SK-N-SH (cell line): ENCODE measurements around the gene CYP26C1. TPM values are rescaled to one million over a fixed set of nuclear protein-coding genes. Genes with fewer than 3 reads are reported as not detected.

Source experiments
- CTCF ChIA-PET: fragments of 300-600, 350-600 bp; formaldehyde crosslinking; extraction: SDS; loops from one replicate; lab custom pipeline; 2021; lab: Yijun Ruan, JAX
- POLR2A ChIA-PET: fragments of 350-600 bp; sonication (Branson Sonifier 250); formaldehyde crosslinking; extraction: SDS; loops from one replicate; lab custom pipeline; 2020; ENCODE audit warnings: antibody characterized with exemption, inconsistent platforms; lab: Yijun Ruan, JAX
- DNase-seq: peaks from one replicate; pipeline ENCODE4 v3.0.0; 2012
- H2AFZ ChIP-seq: fragments of 200-600 bp; sonication (generic); 2 replicates; pipeline ENCODE4 v1.8.1; 2016; ENCODE audit warnings: antibody characterized with exemption, mild to moderate bottlenecking, low read depth
- H3F3A ChIP-seq: fragments of 200-600 bp; sonication (generic); replicated peaks from 2 replicates; pipeline ENCODE3; 2016; ENCODE audit warnings: antibody characterized with exemption, mild to moderate bottlenecking; ENCODE audit not compliant: insufficient read depth
- H3K27ac ChIP-seq, 2 experiments: fragments of 200-500 bp in 1 of 2; fragments of 200-600 bp in 1 of 2; sonication (Bioruptor generic) in 1 of 2; sonication (generic), shearing (Covaris generic) in 1 of 2; 2 replicates each; pipeline versions ENCODE4 v1.5.1 to v1.6.1; 2014 to 2016; ENCODE audit warnings: low read depth in 2 of 2, inconsistent platforms in 1 of 2, low read length in 1 of 2, mild to moderate bottlenecking in 1 of 2, mixed read lengths in 1 of 2
- H3K27me3 ChIP-seq: fragments of 200-600 bp; sonication (generic), shearing (Covaris generic); 2 replicates; pipeline ENCODE4 v1.6.1; 2016; ENCODE audit warnings: mixed run types; ENCODE audit not compliant: insufficient read depth
- H3K36me3 ChIP-seq, 2 experiments: fragments of 200-500 bp in 1 of 2; fragments of 200-600 bp in 1 of 2; sonication (Bioruptor generic) in 1 of 2; sonication (generic) in 1 of 2; replicated peaks in 1 of 2; 2 replicates each; pipeline versions ENCODE3 to v1.5.1; 2014 to 2016; ENCODE audit warnings: low read length in 1 of 2, mild to moderate bottlenecking in 1 of 2; ENCODE audit not compliant: insufficient read depth in 2 of 2, control insufficient read depth in 1 of 2
- H3K4me1 ChIP-seq, 2 experiments: fragments of 200-500 bp in 1 of 2; fragments of 200-600 bp in 1 of 2; sonication (Bioruptor generic) in 1 of 2; sonication (generic), shearing (Covaris generic) in 1 of 2; 2 replicates each; pipeline versions ENCODE4 v1.5.1 to v1.6.1; 2014 to 2016; ENCODE audit warnings: low read depth in 1 of 2, low read length in 1 of 2, mixed run types in 1 of 2; ENCODE audit not compliant: insufficient read depth in 2 of 2, control insufficient read depth in 1 of 2
- H3K4me2 ChIP-seq: fragments of 200-600 bp; sonication (generic), shearing (Covaris generic); 2 replicates; pipeline ENCODE4 v1.6.1; 2017; ENCODE audit warnings: mixed run types
- H3K4me3 ChIP-seq, 2 experiments: fragments of 200-500 bp in 1 of 2; fragments of 200-600 bp in 1 of 2; sonication (Bioruptor generic) in 1 of 2; sonication (generic), shearing (Covaris generic) in 1 of 2; 2 replicates each; pipeline versions ENCODE4 v1.5.1 to v1.8.1; 2014 to 2016; ENCODE audit warnings: low read depth in 2 of 2, inconsistent platforms in 1 of 2, low read length in 1 of 2, mild to moderate bottlenecking in 1 of 2, mixed read lengths in 1 of 2, moderate library complexity in 1 of 2
- H3K79me2 ChIP-seq: fragments of 200-600 bp; sonication (generic); 2 replicates; pipeline ENCODE4 v1.8.1; 2017; ENCODE audit warnings: mild to moderate bottlenecking; ENCODE audit not compliant: insufficient read depth
- H3K9ac ChIP-seq: fragments of 200-600 bp; sonication (generic); 2 replicates; pipeline ENCODE4 v1.6.1; 2017; ENCODE audit warnings: mixed run types
- H3K9me2 ChIP-seq: fragments of 200-600 bp; sonication (generic); 2 replicates; pipeline ENCODE4 v1.6.1; 2017; ENCODE audit warnings: mixed run types
- H3K9me3 ChIP-seq: fragments of 200-600 bp; sonication (generic); 2 replicates; pipeline ENCODE4 v1.6.1; 2017; ENCODE audit warnings: mixed run types, mild to moderate bottlenecking, moderate library complexity
- H4K20me1 ChIP-seq: fragments of 200-600 bp; sonication (generic); 2 replicates; pipeline ENCODE4 v1.6.1; 2017; ENCODE audit warnings: mild to moderate bottlenecking, mixed run types; ENCODE audit not compliant: insufficient read depth
- CHD2 ChIP-seq: fragments of 150-350 bp; IDR thresholded peaks from 2 replicates; pipeline ENCODE4 v1.6.1; 2018; ENCODE audit warnings: low read length; ENCODE audit not compliant: partially characterized antibody
- ELF1 ChIP-seq: IDR thresholded peaks from 2 replicates; pipeline ENCODE4 v1.4.0; 2012
- GABPA ChIP-seq: IDR thresholded peaks from 2 replicates; pipeline ENCODE4 v1.4.0; 2012; ENCODE audit warnings: low read depth, mild to moderate bottlenecking
- GATA2 ChIP-seq: sonication (generic); formaldehyde crosslinking; IDR thresholded peaks from 2 replicates; pipeline ENCODE4 v1.5.0; 2020; ENCODE audit warnings: mild to moderate bottlenecking, missing genetic modification reagents
- MXI1 ChIP-seq: IDR thresholded peaks from 2 replicates; pipeline ENCODE4 v1.6.1; 2012; ENCODE audit warnings: mild to moderate bottlenecking, low read depth, low read length, improper control_type of control experiment
- NFIC ChIP-seq: IDR thresholded peaks from 2 replicates; pipeline ENCODE4 v1.4.0; 2012; ENCODE audit warnings: borderline replicate concordance
- NRF1 ChIP-seq: IDR thresholded peaks from 2 replicates; pipeline ENCODE4 v1.6.1; 2012; ENCODE audit warnings: low read depth, mild to moderate bottlenecking, low read length
- POLR2AphosphoS5 ChIP-seq: IDR thresholded peaks from 2 replicates; pipeline ENCODE4 v1.6.1; 2012; ENCODE audit warnings: low read depth, low read length
- RAD21 ChIP-seq: IDR thresholded peaks from 2 replicates; pipeline ENCODE4 v1.6.1; 2012; ENCODE audit warnings: mild to moderate bottlenecking, low read length
- RXRA ChIP-seq: IDR thresholded peaks from 2 replicates; pipeline ENCODE4 v1.4.0; 2012; ENCODE audit warnings: low read depth, mild to moderate bottlenecking, borderline replicate concordance
- SMC3 ChIP-seq: IDR thresholded peaks from 2 replicates; pipeline ENCODE4 v1.6.1; 2012; ENCODE audit warnings: low read depth, low read length, improper control_type of control experiment
- TCF12 ChIP-seq: IDR thresholded peaks from 2 replicates; pipeline ENCODE4 v1.4.0; 2012
- TEAD4 ChIP-seq: IDR thresholded peaks from 2 replicates; pipeline ENCODE4 v1.4.0; 2012; ENCODE audit warnings: mild to moderate bottlenecking, borderline replicate concordance; ENCODE audit not compliant: insufficient read depth
- YY1 ChIP-seq: IDR thresholded peaks from 2 replicates; pipeline ENCODE4 v1.4.0; 2012; ENCODE audit warnings: low read depth, mild to moderate bottlenecking
- WGBS: methylation state at CpG from one replicate; pipeline ENCODE4 v1.1.6; 2017; ENCODE audit warnings: low lambda C conversion rate; 5-methylcytosine and 5-hydroxymethylcytosine counted together
- polyA plus RNA-seq, 3 experiments: library from polyadenylated mRNA; depleted of rRNA; stranded (reverse); fragments of >200 nt; gene quantifications; 2 replicates each; pipeline ENCODE4 v1.2.3, GENCODE V29; 2012
- TF ChIP-seq, protein P1 (sequence below): IDR thresholded peaks from 2 replicates; pipeline ENCODE4 v1.6.1; 2012; ENCODE audit warnings: mild to moderate bottlenecking, low read depth, low read length, moderate library complexity
- TF ChIP-seq, protein P2 (sequence below): fragments of 200-600 bp; sonication (generic); IDR thresholded peaks from 2 replicates; pipeline ENCODE4 v1.6.1; 2017; ENCODE audit warnings: antibody characterized with exemption, mild to moderate bottlenecking, moderate library complexity
- TF ChIP-seq, protein P3 (sequence below): fragments of 150-350 bp; IDR thresholded peaks from 2 replicates; pipeline ENCODE4 v1.6.1; 2017; ENCODE audit warnings: antibody characterized with exemption, low read length, low read depth, borderline replicate concordance
- TF ChIP-seq, protein P4 (sequence below): IDR thresholded peaks from 2 replicates; pipeline ENCODE4 v1.4.0; 2012; ENCODE audit warnings: low read depth, borderline replicate concordance
- TF ChIP-seq, protein P5 (sequence below): IDR thresholded peaks from 2 replicates; pipeline ENCODE4; 2012
- TF ChIP-seq, protein P6 (sequence below): IDR thresholded peaks from 2 replicates; pipeline ENCODE4 v1.4.0; 2012; ENCODE audit warnings: low read depth

The CYP26C1 gene
- polyA plus RNA-seq, 1 of the 3 experiments (the other 2 are of a cell fraction) = not detected

DNA sequence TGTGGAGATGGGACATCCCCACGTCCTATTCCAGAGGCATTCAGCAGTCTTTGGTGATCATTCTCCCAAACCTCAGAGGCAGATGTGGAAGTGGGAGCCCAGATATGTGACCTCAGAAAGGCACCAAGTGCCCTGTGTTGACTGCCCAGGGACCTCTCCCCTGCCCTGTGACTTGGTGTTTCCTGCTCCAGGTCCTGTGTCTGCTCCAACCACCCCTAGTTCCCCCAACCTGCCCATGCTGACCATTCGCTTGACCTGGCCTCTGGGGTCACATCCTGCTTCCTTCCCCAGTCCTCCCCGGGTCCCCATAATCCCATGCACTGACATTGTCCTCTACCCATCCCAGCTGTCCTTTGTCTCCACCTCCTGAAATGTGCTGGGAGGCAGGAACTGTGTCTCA lies 20.7 kb downstream of the CYP26C1 start:
- no peaks in the 10 kb centered on the region for H3K36me3 ChIP-seq
- TF ChIP-seq, protein P1, sequence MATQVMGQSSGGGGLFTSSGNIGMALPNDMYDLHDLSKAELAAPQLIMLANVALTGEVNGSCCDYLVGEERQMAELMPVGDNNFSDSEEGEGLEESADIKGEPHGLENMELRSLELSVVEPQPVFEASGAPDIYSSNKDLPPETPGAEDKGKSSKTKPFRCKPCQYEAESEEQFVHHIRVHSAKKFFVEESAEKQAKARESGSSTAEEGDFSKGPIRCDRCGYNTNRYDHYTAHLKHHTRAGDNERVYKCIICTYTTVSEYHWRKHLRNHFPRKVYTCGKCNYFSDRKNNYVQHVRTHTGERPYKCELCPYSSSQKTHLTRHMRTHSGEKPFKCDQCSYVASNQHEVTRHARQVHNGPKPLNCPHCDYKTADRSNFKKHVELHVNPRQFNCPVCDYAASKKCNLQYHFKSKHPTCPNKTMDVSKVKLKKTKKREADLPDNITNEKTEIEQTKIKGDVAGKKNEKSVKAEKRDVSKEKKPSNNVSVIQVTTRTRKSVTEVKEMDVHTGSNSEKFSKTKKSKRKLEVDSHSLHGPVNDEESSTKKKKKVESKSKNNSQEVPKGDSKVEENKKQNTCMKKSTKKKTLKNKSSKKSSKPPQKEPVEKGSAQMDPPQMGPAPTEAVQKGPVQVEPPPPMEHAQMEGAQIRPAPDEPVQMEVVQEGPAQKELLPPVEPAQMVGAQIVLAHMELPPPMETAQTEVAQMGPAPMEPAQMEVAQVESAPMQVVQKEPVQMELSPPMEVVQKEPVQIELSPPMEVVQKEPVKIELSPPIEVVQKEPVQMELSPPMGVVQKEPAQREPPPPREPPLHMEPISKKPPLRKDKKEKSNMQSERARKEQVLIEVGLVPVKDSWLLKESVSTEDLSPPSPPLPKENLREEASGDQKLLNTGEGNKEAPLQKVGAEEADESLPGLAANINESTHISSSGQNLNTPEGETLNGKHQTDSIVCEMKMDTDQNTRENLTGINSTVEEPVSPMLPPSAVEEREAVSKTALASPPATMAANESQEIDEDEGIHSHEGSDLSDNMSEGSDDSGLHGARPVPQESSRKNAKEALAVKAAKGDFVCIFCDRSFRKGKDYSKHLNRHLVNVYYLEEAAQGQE = no peak
- no peak for TF ChIP-seq NFIC
- no peak overlapping the region for H3K27ac ChIP-seq
- H3K9ac ChIP-seq = no peak overlapping the region
- peaks cover 4% of the 10 kb centered on the region for H3F3A ChIP-seq
- peaks cover under 1% of the 10 kb centered on the region; the same call in 1 of the 2 replicates for H3K27me3 ChIP-seq
- ChIA-PET CTCF (interaction anchor here (0.8 to 8.6 kb wide), 12 partner anchors 8 to 447 kb away, joined by 3 to 69 read pairs (median 5); partner anchors contain the start of genes CYP26A1 and CYP26C1), POLR2A (no interaction called here)
- no peaks in the 10 kb centered on the region for H4K20me1 ChIP-seq
- peaks cover 0 to 10% of the 10 kb centered on the region in 2 experiments; a peak in 1 of 4 replicates for H3K4me1 ChIP-seq
- no peaks in the 10 kb centered on the region for H3K9me3 ChIP-seq
- DNase-seq = no peak
- no peaks in the 10 kb centered on the region for H3K79me2 ChIP-seq
- 66% methylated on average over 3 of the region's 3 CpGs for WGBS
- no peaks in the 10 kb centered on the region for H3K9me2 ChIP-seq
- no peak overlapping the region for H3K4me3 ChIP-seq
- H3K4me2 ChIP-seq = no peak overlapping the region
- no peak overlapping the region for H2AFZ ChIP-seq

DNA sequence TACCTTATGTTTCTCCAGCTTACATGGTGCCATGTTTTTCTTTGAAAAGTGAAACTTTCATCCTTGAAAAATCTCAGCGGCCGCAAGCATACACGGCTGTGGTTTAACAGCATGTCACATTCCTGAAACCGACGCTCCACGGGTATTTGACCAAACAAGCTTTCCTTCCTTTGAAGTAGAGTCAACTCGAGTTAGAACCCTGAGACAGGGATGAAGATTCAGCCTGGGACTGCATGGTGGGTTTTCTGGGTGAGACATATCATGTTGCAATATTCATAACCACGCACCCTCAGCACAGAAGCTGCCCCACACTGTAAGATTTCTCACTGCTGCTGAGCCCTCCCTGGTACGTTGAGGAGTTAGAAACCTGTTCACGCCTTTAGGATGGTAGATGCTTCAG lies 21.2 kb downstream of the CYP26C1 start:
- Histone ChIP-seq H3K79me2 (no peaks in the 10 kb centered on the region), H3K9me3 (no peaks in the 10 kb centered on the region), H3K4me3 (no peak overlapping the region), H3K4me2 (no peak overlapping the region), H4K20me1 (no peaks in the 10 kb centered on the region), H3K4me1 (peaks cover 0 to 10% of the 10 kb centered on the region in 2 experiments; a peak in 1 of 4 replicates), H3K9me2 (no peaks in the 10 kb centered on the region), H3F3A (peaks cover under 1% of the 10 kb centered on the region), H3K27ac (no peak overlapping the region), H3K36me3 (no peaks in the 10 kb centered on the region), H3K9ac (no peak overlapping the region), H3K27me3 (no peaks in the 10 kb centered on the region; the same call in 1 of the 2 replicates), H2AFZ (no peak overlapping the region)
- POLR2A ChIA-PET = no interaction called here
- WGBS = 74% methylated on average over 10 of the region's 10 CpGs
- CTCF ChIA-PET = interaction anchor here (0.8 to 8.6 kb wide), 6 partner anchors 9 to 446 kb away, joined by 3 to 69 read pairs (median 13); partner anchors contain the start of genes CYP26A1 and CYP26C1
- TF ChIP-seq, protein P2, sequence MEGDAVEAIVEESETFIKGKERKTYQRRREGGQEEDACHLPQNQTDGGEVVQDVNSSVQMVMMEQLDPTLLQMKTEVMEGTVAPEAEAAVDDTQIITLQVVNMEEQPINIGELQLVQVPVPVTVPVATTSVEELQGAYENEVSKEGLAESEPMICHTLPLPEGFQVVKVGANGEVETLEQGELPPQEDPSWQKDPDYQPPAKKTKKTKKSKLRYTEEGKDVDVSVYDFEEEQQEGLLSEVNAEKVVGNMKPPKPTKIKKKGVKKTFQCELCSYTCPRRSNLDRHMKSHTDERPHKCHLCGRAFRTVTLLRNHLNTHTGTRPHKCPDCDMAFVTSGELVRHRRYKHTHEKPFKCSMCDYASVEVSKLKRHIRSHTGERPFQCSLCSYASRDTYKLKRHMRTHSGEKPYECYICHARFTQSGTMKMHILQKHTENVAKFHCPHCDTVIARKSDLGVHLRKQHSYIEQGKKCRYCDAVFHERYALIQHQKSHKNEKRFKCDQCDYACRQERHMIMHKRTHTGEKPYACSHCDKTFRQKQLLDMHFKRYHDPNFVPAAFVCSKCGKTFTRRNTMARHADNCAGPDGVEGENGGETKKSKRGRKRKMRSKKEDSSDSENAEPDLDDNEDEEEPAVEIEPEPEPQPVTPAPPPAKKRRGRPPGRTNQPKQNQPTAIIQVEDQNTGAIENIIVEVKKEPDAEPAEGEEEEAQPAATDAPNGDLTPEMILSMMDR = no peak
- TF ChIP-seq MXI1 = no peak
- TF ChIP-seq ELF1 = no peak
- TF ChIP-seq RAD21 = no peak
- no peak for TF ChIP-seq YY1
- TF ChIP-seq CHD2 = no peak
- TF ChIP-seq NRF1 = no peak
- TF ChIP-seq, protein P3, sequence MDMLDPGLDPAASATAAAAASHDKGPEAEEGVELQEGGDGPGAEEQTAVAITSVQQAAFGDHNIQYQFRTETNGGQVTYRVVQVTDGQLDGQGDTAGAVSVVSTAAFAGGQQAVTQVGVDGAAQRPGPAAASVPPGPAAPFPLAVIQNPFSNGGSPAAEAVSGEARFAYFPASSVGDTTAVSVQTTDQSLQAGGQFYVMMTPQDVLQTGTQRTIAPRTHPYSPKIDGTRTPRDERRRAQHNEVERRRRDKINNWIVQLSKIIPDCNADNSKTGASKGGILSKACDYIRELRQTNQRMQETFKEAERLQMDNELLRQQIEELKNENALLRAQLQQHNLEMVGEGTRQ = no peak
- TF ChIP-seq RXRA = no peak
- no peak for TF ChIP-seq POLR2AphosphoS5
- no peak for TF ChIP-seq TCF12
- TF ChIP-seq, protein P4, sequence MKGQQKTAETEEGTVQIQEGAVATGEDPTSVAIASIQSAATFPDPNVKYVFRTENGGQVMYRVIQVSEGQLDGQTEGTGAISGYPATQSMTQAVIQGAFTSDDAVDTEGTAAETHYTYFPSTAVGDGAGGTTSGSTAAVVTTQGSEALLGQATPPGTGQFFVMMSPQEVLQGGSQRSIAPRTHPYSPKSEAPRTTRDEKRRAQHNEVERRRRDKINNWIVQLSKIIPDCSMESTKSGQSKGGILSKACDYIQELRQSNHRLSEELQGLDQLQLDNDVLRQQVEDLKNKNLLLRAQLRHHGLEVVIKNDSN = no peak
- no peak for TF ChIP-seq GATA2
- TF ChIP-seq TEAD4 = no peak
- no peak for TF ChIP-seq SMC3
- no peak for TF ChIP-seq NFIC
- TF ChIP-seq, protein P5, sequence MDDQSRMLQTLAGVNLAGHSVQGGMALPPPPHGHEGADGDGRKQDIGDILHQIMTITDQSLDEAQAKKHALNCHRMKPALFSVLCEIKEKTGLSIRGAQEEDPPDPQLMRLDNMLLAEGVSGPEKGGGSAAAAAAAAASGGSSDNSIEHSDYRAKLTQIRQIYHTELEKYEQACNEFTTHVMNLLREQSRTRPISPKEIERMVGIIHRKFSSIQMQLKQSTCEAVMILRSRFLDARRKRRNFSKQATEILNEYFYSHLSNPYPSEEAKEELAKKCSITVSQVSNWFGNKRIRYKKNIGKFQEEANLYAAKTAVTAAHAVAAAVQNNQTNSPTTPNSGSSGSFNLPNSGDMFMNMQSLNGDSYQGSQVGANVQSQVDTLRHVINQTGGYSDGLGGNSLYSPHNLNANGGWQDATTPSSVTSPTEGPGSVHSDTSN = no peak
- TF ChIP-seq GABPA = no peak
- TF ChIP-seq, protein P6, sequence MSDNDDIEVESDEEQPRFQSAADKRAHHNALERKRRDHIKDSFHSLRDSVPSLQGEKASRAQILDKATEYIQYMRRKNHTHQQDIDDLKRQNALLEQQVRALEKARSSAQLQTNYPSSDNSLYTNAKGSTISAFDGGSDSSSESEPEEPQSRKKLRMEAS = no peak
- no peak for DNase-seq
